Islet of Langerhans (tissue), 1 donor: Measurements from ENCODE around the gene RAB6B.

ENCODE experiments used
- FAIRE-seq: peaks from one replicate; lab custom pipeline; 2011; peaks lifted over from hg19 to GRCh38; lab: Jason Lieb, UNC

Gene RAB6B

GRCh38 chr3:133930341-133930933, 34.8 kb upstream of the RAB6B start:
- FAIRE-seq, result peak; percentile 91

GRCh38 chr3:133928903-133929607, 33.4 kb upstream of the RAB6B start:
- no peak for FAIRE-seq

- FAIRE-seq, result no peak
These were observed 32.6 kb upstream of the RAB6B start for GRCh38 chr3:133928136-133928893.

- FAIRE-seq, result no peak
These were observed 31.9 kb upstream of the RAB6B start for GRCh38 chr3:133927540-133928066.

- no peak for FAIRE-seq
These were observed 31.3 kb upstream of the RAB6B start for GRCh38 chr3:133926736-133927539.

GRCh38 chr3:133925960-133926735, 30.5 kb upstream of the RAB6B start:
- no peak for FAIRE-seq

GRCh38 chr3:133924041-133924440, 28.4 kb upstream of the RAB6B start:
- no peak for FAIRE-seq

GRCh38 chr3:133921592-133921991, 25.9 kb upstream of the RAB6B start:
- no peak for FAIRE-seq

GRCh38 chr3:133917144-133917543, 21.5 kb upstream of the RAB6B start:
- FAIRE-seq, result peak; percentile 13

GRCh38 chr3:133915685-133916658, 20.3 kb upstream of the RAB6B start:
- no peak for FAIRE-seq

GRCh38 chr3:133914839-133915600, 19.3 kb upstream of the RAB6B start:
- FAIRE-seq, result no peak

GRCh38 chr3:133910422-133910821, 14.7 kb upstream of the RAB6B start:
- FAIRE-seq, result no peak

- FAIRE-seq, result no peak
These were observed 9.7 kb upstream of the RAB6B start for GRCh38 chr3:133905376-133905775.

- no peak for FAIRE-seq
These were observed 6.2 kb upstream of the RAB6B start for GRCh38 chr3:133901847-133902246.

GRCh38 chr3:133901083-133901482, 5.4 kb upstream of the RAB6B start:
- FAIRE-seq, result no peak

GRCh38 chr3:133899311-133899710, 3.6 kb upstream of the RAB6B start:
- no peak for FAIRE-seq

- no peak for FAIRE-seq
These were observed 1.9 kb upstream of the RAB6B start for GRCh38 chr3:133897547-133897946.

GRCh38 chr3:133896002-133896761, 500 bp upstream of the RAB6B start:
- no peak for FAIRE-seq
